HG02840 (cell line): Measurements from ENCODE around the gene SLC27A5.

Experiments used
- ATAC-seq: cut with Tn5 transposase; IDR thresholded peaks from one replicate; pipeline ENCODE4 v1.9.1; 2021; ENCODE audit warnings: mild to moderate bottlenecking, moderate library complexity, moderate number of reproducible peaks; ENCODE audit not compliant: unreplicated experiment, low FRiP score

Gene SLC27A5

DNA sequence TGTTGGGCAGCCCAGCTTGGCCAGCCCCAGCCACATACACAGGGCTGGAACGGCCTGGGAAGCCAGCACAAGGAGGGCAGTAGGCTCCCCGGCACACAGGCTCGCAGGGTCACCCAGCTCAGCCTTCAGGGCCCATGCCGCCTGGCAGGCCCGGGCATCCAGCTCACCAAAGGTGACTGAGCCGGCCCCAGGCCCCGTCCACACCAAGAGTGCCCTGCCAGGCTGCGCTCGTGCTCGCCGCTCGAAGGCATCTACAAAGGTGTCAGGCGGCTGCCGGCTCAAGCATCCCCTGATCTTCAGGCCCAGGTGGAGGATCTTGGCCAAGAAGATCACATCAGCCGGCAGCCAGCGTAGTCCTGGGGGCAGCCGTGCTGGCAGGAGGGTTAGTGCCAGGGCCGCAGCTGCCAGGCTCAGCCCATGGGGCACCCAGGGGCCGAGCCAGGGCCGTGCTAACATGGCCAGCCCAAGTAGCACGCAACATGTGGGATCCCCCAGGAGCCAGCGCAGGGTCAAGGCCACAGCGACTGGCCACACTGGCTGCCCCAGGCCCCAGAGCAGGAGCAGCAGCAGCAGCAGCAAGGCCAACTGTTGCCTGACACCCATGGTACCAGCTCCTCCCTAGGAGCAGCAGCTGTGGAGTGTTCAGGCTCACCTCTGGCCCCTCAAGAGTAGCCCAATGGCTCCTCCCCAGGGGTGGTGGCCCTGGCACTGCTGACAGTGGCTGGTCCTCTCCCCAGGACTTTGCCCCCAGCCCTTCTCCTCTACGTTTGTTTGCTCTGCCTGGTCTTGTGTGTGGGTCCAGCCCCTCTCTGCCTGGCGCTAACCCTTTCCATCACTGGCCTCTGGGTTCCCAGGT lies at the start of gene SLC27A5:
TSS of gene SLC27A5 (minus strand) at position 640 of the 856 bp plus-strand sequence. CDS start at position 603, 37 bp downstream.
- ATAC-seq = no peak

DNA sequence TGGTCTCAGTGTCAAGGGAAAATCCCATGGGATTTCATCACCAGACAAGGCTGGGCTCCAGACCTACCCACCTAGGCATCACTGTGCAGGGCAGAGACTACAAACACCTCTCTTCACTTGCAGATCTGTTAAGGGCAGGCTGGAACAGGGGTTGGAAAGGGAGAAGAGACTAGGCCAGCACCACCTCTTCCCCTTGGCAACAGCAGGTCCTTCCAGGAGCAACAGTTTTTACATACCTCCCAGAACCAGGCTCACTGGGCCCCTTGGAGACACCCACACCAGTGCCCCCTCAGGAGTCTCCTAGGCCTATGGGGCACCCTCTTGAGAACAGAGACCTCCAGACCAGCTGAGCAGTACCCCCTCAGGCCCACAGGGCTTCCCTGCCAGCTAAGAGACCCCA lies 49.1 kb upstream of the SLC27A5 start:
- ATAC-seq = no peak

GRCh38 chr19:58560007-58560887 lies 48.5 kb upstream of the SLC27A5 start:
- ATAC-seq = no peak

DNA sequence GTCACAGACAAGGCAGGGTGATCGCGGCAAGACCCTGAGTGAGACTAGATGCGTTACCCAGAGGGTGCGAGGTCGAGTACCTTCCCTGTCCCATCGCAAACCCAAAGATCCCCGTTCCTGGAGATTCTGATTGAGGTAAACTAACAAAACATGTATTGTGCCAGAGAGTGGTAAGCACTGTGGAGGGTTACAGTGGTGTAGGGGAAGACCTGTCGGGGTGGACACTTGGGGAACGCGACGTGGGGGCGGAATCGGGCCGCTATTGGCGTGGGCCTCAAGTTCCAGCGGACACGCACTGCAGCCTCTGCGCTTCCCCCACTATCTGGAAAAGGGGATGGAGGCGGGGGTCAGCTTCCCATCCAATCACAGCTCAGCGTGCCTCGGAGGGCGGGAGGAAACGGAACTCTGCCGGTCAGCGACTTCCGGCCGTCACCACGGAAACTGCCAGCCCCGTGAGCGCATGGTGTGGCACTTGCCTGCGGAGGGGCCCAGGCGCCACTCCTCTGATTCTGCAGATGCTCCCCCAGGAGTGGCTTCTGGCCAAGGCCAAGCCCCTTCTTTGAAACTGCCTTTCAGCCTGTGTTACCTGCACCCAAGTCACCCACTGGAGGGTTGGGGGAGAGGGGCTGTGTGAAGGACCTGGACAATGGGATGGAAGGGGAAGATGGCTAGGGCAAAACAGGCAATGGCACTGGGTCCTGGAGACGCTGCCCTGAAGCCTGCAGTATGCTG lies 47.6 kb upstream of the SLC27A5 start:
- ATAC-seq = peak; percentile 18

- peak; percentile 58 for ATAC-seq
Observed at GRCh38 chr19:58558623-58559274, 47.0 kb upstream of the SLC27A5 start.

DNA sequence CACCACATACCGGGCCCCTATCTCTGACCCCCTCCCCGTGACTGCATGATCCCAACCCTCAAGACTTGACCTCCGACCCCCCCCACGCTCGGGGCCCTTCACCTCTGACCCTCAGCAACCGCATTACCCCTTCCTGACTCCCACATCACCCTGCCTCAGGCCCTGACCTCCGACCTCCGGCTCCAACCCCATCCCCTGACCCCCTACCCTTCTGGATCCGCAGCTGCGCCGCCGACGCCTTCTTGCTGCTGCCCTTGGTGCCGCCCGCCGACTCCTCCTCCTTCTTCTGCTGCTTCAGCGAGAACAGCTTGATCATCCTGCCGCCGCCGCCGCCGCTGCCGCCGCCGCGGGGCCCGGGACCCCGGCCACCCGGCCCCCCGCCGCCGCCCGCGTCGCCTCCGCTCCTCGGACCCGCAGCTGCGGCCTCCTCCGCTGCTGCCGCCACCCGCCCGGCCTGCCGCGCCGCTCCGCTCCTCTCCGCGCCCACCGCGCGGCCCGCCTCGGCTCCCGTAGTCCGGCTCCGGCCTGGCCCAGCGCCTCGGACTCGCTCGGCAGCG lies 46.4 kb upstream of the SLC27A5 start, which contains the start of gene UBE2M:
TSS of gene UBE2M (minus strand) at position 546 of the 557 bp plus-strand sequence. CDS start at position 316, 230 bp downstream.
- no peak for ATAC-seq

DNA sequence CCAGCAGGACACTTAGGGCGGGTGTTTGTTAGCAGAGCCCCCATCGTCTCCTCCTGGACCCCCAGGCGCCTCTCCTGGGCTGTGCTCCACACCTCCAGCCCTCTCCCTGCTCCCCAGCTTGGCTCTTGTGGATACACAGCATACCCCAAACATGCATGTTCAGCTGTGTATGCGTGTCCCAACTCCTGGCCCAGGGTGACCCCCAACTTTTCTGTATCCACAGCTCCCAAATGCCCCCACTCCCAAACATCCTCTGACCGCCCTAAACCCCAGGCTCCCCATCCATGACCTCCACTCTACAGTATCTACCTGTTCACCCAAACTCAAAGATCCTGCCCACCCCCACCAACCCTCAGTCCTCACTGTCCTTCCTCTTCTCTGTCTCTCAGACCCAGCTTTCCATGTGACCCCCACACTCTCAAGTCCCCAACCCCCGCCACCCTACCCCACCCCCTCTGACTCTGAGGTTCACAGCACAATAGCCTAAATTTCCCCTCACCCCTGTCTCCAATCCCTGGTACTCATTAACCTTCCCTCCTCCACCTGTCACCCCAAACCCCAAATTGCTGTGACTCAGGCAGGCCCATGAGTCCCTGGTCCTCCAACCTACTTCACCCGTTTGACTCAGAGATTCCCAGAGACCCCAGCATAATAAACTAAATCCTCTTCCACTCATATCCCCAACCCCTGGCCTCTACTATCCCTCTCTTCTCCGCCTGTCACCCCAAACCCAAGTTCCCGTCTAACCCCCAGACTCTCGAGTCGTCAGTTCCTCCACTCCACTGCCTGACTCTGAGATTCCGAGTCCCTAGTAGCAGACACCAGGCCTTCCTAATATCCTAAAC lies 45.7 kb upstream of the SLC27A5 start:
- ATAC-seq = no peak

DNA sequence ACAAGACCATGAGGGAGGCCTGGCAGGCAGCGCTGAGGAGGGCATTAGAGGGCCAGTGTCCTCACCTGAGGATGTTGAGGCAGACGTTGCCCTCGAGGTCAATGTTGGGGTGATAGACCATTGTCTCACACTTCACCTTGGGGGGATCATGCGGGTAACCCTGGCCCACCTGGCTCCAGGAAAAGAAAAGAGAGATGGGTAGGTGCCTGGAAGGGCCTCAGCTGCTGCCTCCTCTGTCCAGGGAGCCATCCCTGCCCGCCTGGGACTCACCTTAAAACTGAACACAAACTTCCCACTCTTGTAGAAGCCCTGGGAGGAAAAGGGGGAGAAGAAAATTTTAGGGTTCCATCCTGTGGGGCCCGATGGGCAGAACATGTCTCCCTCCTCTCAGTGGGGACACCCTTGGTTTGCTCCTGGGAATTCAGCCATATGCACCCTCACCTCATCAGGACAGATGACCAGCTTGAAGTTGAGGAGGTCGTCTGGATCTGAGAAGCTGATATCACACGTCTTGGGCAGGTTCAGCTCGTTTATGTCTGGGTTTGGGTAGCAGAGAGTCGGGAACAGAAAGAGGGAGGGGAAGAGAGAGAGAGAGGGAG lies 44.9 kb upstream of the SLC27A5 start:
- ATAC-seq = no peak

DNA sequence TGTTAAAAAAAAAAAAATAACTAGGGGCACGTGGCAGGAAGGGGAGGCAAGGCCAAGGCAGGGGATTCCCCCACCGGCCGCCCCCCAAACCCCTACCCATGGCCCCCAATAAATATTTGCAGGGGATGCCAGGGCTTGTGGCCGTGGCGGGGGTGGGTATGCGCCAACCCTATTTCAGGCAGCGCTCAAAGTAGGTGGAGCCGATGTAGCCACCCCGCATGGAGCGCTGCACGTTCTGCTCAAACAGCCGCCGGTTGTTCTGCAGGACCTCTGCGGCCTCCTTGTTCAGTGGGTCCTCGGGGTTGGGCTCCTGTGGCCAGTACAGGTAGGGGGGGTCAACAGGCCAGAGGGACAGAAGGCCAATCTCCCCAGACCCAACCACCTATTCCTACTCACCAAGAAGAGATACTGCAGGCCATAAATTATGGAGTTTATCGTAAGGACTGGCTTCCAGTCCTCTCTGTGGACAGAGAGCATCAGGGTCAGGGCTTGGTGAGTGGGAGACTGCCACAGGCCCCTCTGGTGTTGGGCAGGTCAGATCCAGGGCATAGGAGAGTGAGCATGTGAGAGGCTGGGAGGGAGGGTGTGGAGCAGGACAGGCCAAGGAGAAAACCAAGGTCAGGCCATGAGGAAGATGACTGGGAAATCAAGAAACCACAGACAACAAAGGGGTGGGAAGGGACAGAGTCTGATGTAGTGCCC lies 44.3 kb upstream of the SLC27A5 start:
- no peak for ATAC-seq

GRCh38 chr19:58555369-58555885 lies 43.6 kb upstream of the SLC27A5 start:
- ATAC-seq = no peak

GRCh38 chr19:58554494-58555368 lies 42.9 kb upstream of the SLC27A5 start, which contains the start of gene CHMP2A:
TSS of gene CHMP2A (minus strand) at chr19:58555105. CDS start at chr19:58554212, 893 bp downstream.
- ATAC-seq = peak; percentile 30

DNA sequence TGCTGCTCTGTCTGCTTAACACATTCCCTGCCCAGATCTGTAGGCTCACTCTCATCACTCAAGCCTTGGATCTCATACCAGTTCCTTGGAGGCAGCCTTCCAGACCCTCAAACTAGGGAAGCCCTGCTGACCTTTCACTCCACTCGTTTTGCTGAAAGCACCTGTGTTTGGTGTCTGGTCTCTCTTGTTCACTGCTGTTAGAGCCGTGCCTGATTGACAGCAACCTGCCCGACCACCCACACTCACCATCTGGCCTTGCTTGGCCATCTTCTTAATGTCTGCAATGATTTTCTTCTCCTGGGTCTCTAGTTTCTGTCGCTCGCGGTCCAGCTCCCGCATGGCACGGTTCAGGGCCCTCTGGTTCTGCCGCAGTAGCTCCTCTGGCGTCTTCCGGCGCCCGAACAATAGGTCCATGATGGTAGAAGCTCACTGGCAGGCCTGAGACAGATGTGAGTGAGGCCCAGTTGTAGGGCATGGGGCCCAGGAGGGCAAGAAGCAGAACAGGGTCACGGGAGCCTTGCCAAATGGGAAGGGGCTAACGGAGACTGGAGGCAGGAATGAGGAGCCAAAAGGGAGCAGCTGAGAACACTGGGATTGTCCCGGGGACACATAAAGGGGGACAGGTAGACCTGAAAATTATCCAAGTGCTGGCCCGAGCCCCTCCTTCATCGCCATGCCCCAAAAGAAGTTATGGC lies 42.2 kb upstream of the SLC27A5 start:
- no peak for ATAC-seq

DNA sequence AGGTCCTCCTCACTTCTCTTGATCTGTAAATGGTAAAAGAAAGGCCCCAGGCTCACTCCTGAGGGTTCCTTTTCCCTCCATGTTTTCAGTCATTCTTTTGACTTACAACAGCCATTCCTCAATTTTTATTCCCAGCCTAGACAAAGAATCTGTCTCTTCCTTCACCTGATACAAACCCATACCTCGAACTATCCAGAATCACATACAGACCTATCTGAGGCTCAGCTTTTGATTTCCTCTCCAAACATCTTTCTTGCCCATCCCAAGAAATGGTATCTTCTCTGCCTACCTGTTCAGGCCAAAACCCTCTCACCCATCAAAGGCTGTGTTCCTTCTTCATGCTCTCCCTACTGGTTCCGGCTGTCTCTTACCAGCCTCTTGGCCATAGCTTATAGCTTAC lies 40.9 kb upstream of the SLC27A5 start:
- no peak for ATAC-seq

- no peak for ATAC-seq
Observed at GRCh38 chr19:58551577-58552471, 40.0 kb upstream of the SLC27A5 start.

GRCh38 chr19:58551123-58551497 lies 39.3 kb upstream of the SLC27A5 start:
- no peak for ATAC-seq
